ENCODE measurements around the gene COX6B2. TPM values are rescaled to one million over a fixed set of nuclear protein-coding genes. Genes with fewer than 3 reads are reported as not detected.

COX6B2 gene
- total RNA-seq, 1 experiment from 2014 or later, result 3.3 TPM

DNA sequence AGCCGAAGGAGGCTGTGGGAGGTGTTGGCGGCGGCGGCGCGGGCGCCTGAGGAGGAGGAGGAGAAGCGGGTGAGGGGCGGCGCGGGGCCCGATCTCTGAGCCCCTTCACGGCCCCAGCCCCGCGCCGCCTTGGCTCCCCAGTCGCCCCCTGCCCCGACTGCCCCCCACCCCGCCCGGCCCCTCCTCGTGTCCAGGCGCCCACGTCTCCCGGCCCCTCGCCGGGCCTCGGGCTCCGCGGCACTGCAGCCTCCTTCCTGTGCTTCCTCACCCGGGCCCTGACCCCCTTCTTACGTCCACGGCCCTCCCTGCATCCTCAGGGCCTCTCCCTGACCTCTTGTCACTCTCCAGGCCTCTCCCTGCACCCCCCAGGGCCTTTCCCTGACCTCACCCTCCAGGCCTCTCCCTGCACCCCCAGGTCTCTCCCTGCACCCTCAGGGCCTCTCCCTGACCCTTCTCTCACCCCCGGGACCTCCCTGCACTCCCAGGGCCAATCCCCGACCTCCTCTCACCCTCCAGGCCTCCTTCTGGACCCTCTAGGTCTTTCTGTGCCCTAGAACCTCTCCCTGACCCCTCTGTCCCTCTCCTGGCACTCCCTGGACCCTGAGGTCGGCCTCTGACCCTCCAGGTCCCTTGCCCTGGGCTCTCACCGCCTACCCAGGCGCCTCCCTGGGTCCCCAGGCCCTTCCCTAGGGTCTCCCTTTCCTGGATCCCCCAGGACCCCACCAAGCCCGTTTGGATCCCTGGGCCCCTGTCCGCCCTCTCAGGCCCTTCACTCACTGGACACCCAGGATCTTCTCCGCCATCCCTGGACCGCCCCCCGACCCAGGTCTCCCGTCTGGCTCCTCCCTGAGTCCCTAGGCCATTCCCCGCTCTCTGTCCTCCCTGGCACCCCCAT, 14.4 kb downstream of the COX6B2 start:
- peak overlapping the region; percentile 86 for H3K4me3 ChIP-seq
- TSS peak; percentile 62 for BruUV-seq (replicated peaks)
- H3K27ac ChIP-seq, result peak overlapping the region; percentile 55
- peaks cover 15% of the 10 kb centered on the region for H4K20me1 ChIP-seq (ENCODE audit: insufficient read depth)
- intact Hi-C loops (cut with micrococcal nuclease; ENCODE audit: unreplicated experiment), result loop anchor here (1.0 to 2.0 kb wide), 8 partner anchors 12 to 877 kb away; partner anchors contain the start of genes DNAAF3, LENG9, PPP1R12C and RPL28
- ChIA-PET POLR2A (ENCODE audit: unreplicated experiment) (interaction anchor here (0.5 to 1.8 kb wide), 12 partner anchors 12 to 212 kb away, joined by 3 to 58 read pairs (median 10); partner anchors contain the start of genes HSPBP1, TMEM238 and UBE2S), CTCF (interaction anchor here (0.7 to 2.4 kb wide), 6 partner anchors 12 to 78 kb away, joined by 3 to 12 read pairs (median 4); partner anchors contain the start of genes HSPBP1 and TMEM238)
- peak in 1 of 2 experiments; percentile 36 for DNase-seq
- peaks cover 19% of the 10 kb centered on the region; the same call in 1 of the 2 replicates for H3F3A ChIP-seq (ENCODE audit: insufficient read depth, low read depth)
- peaks cover 14% of the 10 kb centered on the region for H3K4me1 ChIP-seq (replicated peaks; ENCODE audit: insufficient read depth)
- H3K4me2 ChIP-seq, result peak overlapping the region; percentile 99
- H3K9me3 ChIP-seq (ENCODE audit: insufficient read depth, low read depth), result no peaks in the 10 kb centered on the region
- H3K27me3 ChIP-seq (ENCODE audit: insufficient read depth, low read depth), result no peaks in the 10 kb centered on the region
- H3K79me2 ChIP-seq (ENCODE audit: low read depth), result peaks cover 22% of the 10 kb centered on the region
- 0 out of 2 replicates have a peak, but pooled peaks cover 5% of the 10 kb centered on the region for H3K36me3 ChIP-seq (ENCODE audit: low read depth)
- no peaks in the 10 kb centered on the region for H3K9me2 ChIP-seq (ENCODE audit: insufficient read depth)
- no peak overlapping the region for H2AFZ ChIP-seq
- no peak for TF ChIP-seq EZH2 (IDR thresholded peaks at IDR 0.05; ENCODE audit: low read depth)
- TF ChIP-seq, protein P1, sequence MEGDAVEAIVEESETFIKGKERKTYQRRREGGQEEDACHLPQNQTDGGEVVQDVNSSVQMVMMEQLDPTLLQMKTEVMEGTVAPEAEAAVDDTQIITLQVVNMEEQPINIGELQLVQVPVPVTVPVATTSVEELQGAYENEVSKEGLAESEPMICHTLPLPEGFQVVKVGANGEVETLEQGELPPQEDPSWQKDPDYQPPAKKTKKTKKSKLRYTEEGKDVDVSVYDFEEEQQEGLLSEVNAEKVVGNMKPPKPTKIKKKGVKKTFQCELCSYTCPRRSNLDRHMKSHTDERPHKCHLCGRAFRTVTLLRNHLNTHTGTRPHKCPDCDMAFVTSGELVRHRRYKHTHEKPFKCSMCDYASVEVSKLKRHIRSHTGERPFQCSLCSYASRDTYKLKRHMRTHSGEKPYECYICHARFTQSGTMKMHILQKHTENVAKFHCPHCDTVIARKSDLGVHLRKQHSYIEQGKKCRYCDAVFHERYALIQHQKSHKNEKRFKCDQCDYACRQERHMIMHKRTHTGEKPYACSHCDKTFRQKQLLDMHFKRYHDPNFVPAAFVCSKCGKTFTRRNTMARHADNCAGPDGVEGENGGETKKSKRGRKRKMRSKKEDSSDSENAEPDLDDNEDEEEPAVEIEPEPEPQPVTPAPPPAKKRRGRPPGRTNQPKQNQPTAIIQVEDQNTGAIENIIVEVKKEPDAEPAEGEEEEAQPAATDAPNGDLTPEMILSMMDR (conservative IDR thresholded peaks at IDR 0.05), result no peak

DNA sequence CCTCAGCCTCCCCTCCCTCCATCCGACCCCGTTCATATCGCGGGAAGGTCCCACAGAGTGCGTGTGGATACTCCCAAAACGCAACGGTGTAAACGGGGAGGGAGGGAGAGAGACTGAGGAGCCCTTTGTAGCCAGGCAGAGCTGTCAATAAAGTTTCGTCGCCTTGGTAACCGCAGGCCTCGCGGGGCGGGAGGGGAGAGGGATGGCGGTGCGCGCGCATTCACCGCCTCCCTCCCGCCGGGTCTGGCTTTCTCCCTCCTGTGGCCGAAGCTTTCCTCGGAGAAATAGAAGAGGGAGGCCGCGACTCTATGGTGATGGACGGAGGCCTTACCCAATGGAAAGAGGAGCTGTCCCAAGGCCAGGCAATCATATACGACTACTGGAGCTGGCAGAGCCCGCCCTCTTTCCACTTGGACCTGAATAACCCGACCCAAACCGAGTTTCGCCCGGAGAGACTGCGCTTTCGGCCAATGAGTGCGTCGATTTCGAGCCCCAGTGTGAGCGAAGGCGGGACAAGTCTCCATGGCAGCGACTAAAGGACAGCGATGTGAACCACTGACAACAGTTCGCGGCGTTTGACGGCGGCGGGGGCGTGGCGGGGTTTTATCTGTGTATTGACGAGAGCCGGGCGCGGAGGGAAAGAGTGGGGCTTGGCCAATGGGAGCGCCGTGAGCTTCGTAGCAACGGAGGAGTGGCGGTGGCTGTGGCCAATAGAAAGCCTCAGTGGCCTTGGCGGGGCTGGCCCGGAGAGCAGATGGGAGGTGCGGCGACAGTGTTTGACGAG, 15.2 kb downstream of the COX6B2 start, which contains the start of gene KMT5C:
TSS of gene KMT5C (plus strand) at position 772 of the 784 bp plus-strand sequence. CDS start 2,061 bp downstream, outside the sequence.
- intact Hi-C loops (cut with micrococcal nuclease; ENCODE audit: unreplicated experiment), result loop anchor here (1.0 to 2.0 kb wide), 8 partner anchors 13 to 876 kb away; partner anchors contain the start of genes DNAAF3, LENG9, PPP1R12C and RPL28
- Histone ChIP-seq H2AFZ (peak within 1 kb of the TSS; percentile 77), H3K9me2 (ENCODE audit: insufficient read depth) (no peaks in the 10 kb centered on the region), H3K27me3 (ENCODE audit: insufficient read depth, low read depth) (no peaks in the 10 kb centered on the region), H4K20me1 (ENCODE audit: insufficient read depth) (peaks cover 11% of the 10 kb centered on the region), H3K4me3 (peak within 1 kb of the TSS; percentile 86), H3K4me2 (peak within 1 kb of the TSS; percentile 99), H3K4me1 (replicated peaks; ENCODE audit: insufficient read depth) (peaks cover 14% of the 10 kb centered on the region), H3F3A (ENCODE audit: insufficient read depth, low read depth) (peaks cover 19% of the 10 kb centered on the region; the same call in 1 of the 2 replicates), H3K27ac (peak within 1 kb of the TSS; percentile 97), H3K36me3 (ENCODE audit: low read depth) (0 out of 2 replicates have a peak, but pooled peaks cover 5% of the 10 kb centered on the region), H3K9me3 (ENCODE audit: insufficient read depth, low read depth) (no peaks in the 10 kb centered on the region), H3K79me2 (ENCODE audit: low read depth) (peaks cover 22% of the 10 kb centered on the region)
- DNase-seq, result peak; percentile 100
- CTCF ChIA-PET, result interaction anchor here (0.6 to 2.4 kb wide), 9 partner anchors 11 to 352 kb away, joined by 3 to 12 read pairs (median 3); partner anchors contain the start of genes HSPBP1 and TMEM238
- POLR2A ChIA-PET (ENCODE audit: unreplicated experiment), result interaction anchor here (0.5 to 1.8 kb wide), 20 partner anchors 12 to 1472 kb away, joined by 3 to 58 read pairs (median 4); partner anchors contain the start of genes HSPBP1, MYADM, TMEM238 and UBE2S
- BruUV-seq (replicated peaks), result no TSS peak
- TF ChIP-seq EZH2 (IDR thresholded peaks at IDR 0.05; ENCODE audit: low read depth), result no peak
- TF ChIP-seq, protein P1 (conservative IDR thresholded peaks at IDR 0.05), result no peak

All from PC-9 (cell line).